Lower leg skin (tissue), 4 donors: Measurements from ENCODE around the gene VKORC1L1. TPM values are rescaled to one million over a fixed set of nuclear protein-coding genes. Genes with fewer than 3 reads are reported as not detected.

Experiments
- DNase-seq, 2 donors: peaks; one replicate each; pipeline ENCODE4 v3.0.0-alpha.2; 2019; ENCODE audit warnings: low spot score in 2 of 2
- H3K4me3 ChIP-seq: fragments of 200-600 bp; sonication (generic); 2 replicates; pipeline ENCODE4 v1.5.1; 2017; ENCODE audit warnings: mild to moderate bottlenecking, low read depth; ENCODE audit not compliant: poor library complexity, severe bottlenecking
- POLR2A ChIP-seq, 2 donors: fragments of 450-650 bp; IDR thresholded peaks; one replicate each; pipeline ENCODE4 v1.6.1; 2016 to 2017; ENCODE audit warnings: antibody characterized with exemption in 2 of 2, mild to moderate bottlenecking in 1 of 2, moderate library complexity in 1 of 2
- WGBS, 2 donors: methylation state at CpG; one replicate each; pipeline ENCODE4 v1.1.5; 2018; 5-methylcytosine and 5-hydroxymethylcytosine counted together
- intact Hi-C: fragments of 100-400 bp; cut with DNase I; formaldehyde crosslinking; loops from one replicate; pipeline ENCODE4 v1.15.0; 2023; ENCODE audit warnings: low total_unique reads
- total RNA-seq, 4 donors: library from RNA; depleted of rRNA; stranded (reverse); fragments of >200 nt; gene quantifications; one replicate each; pipeline ENCODE4 v1.1.0, GENCODE V29; 2016
- TF ChIP-seq, protein P1 (sequence below), 3 donors: fragments of 450-650 bp; IDR thresholded peaks; one replicate each; pipeline ENCODE4 v1.5.1; 2016; ENCODE audit warnings: antibody characterized with exemption in 3 of 3, mild to moderate bottlenecking in 3 of 3, moderate library complexity in 2 of 3

The VKORC1L1 gene
- total RNA-seq, 4 donors from 2014 or later = 23.5 to 26.4 (median 25.0) TPM

DNA sequence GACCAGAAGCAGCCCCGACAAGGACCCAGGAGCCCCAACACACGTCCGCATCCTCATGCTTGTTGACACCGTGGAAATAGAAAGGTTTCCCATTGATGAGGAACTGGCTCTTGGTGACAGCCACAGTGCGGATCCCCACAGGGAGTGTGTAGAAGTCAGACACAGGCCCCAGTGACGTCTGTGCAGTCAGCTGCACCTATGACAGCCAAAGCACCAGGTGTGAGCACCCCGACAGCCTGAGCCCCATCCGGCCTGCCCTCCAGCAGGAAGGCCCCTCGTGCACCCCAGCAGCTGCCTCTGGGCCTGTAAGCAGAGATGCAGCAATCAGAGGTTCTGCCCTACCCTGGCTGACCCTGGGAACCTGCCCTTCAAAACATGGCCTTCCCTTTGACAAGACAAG, 102.0 kb downstream of the VKORC1L1 start:
- WGBS, 2 donors = 84 to 90% methylated on average over 6 to 9 of the region's 9 CpGs
- TF ChIP-seq POLR2A (IDR thresholded peaks at IDR 0.05) = no peak
- TF ChIP-seq, protein P1, sequence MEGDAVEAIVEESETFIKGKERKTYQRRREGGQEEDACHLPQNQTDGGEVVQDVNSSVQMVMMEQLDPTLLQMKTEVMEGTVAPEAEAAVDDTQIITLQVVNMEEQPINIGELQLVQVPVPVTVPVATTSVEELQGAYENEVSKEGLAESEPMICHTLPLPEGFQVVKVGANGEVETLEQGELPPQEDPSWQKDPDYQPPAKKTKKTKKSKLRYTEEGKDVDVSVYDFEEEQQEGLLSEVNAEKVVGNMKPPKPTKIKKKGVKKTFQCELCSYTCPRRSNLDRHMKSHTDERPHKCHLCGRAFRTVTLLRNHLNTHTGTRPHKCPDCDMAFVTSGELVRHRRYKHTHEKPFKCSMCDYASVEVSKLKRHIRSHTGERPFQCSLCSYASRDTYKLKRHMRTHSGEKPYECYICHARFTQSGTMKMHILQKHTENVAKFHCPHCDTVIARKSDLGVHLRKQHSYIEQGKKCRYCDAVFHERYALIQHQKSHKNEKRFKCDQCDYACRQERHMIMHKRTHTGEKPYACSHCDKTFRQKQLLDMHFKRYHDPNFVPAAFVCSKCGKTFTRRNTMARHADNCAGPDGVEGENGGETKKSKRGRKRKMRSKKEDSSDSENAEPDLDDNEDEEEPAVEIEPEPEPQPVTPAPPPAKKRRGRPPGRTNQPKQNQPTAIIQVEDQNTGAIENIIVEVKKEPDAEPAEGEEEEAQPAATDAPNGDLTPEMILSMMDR (IDR thresholded peaks at IDR 0.05) = no peak
- H3K4me3 ChIP-seq = no peak overlapping the region
- intact Hi-C loops = no loop called here
- DNase-seq = peak in 1 of 2 donors; percentile 81

DNA sequence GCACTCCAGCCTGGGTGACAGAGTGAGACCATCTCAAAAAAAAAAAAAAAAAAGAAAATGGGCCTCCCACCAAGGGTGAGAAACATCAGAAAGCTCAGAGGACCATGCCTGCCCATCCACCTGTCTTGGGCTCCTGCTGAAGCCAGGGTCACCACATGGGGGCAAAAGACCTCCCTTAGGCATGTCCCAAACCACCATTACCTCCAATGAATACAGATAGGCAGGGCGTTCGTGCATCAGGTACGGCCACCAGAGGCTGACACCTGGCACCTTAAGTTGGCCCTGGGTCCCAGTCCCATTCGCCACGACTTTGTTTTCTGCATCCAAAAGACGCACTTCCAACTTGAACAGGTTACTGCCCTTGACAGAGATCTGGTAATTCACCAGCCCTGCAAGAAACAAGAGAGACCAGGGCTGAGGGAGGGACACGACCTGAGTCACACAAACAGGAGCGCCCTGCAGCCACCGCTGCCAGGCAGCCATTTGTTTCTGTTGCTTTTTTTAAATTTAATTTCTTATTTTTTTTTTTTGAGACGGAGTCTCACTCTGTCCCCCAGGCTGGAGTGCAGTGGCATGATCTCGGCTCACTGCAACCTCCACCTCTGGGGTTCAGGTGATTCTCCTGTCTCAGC, 103.1 kb downstream of the VKORC1L1 start:
- no peak overlapping the region for H3K4me3 ChIP-seq
- intact Hi-C loops = no loop called here
- 94 to 96% methylated on average over 11 of the region's 11 CpGs for WGBS, 2 donors
- peak in 1 of 2 donors; percentile 70 for DNase-seq
- TF ChIP-seq, protein P1 (IDR thresholded peaks at IDR 0.05) = no peak
- TF ChIP-seq POLR2A (IDR thresholded peaks at IDR 0.05) = no peak

DNA sequence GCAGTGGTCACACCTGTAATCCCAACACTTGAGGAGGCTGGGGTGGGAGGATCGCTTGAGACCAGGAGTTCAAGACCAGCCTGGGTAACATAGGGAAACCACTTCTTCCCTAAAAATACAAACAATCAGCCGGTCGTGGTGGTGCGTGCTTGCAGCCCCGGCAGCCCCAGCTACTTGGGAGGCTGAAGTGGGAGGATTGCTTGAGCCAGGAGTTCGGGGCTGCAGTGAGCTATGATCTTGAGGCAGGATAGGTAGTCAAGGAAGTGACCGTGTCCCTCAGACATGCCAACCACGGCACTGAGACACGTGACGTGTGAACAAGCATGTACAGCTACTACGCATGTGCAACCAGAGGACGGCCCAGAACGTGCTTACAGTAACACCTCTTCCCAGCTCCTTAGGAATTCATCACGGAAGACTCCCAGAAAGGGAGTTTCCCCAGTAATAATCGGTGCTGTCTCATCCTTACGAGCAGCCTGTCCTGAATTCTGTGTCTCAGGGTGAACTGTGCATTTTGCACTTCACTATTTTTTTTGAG, 103.9 kb downstream of the VKORC1L1 start:
- 91% methylated on average over 16 of the region's 16 CpGs for WGBS, 2 donors
- TF ChIP-seq POLR2A (IDR thresholded peaks at IDR 0.05) = no peak
- TF ChIP-seq, protein P1 (IDR thresholded peaks at IDR 0.05) = no peak
- DNase-seq = peak in 1 of 2 donors; percentile 60
- intact Hi-C loops = no loop called here
- H3K4me3 ChIP-seq = no peak overlapping the region

DNA sequence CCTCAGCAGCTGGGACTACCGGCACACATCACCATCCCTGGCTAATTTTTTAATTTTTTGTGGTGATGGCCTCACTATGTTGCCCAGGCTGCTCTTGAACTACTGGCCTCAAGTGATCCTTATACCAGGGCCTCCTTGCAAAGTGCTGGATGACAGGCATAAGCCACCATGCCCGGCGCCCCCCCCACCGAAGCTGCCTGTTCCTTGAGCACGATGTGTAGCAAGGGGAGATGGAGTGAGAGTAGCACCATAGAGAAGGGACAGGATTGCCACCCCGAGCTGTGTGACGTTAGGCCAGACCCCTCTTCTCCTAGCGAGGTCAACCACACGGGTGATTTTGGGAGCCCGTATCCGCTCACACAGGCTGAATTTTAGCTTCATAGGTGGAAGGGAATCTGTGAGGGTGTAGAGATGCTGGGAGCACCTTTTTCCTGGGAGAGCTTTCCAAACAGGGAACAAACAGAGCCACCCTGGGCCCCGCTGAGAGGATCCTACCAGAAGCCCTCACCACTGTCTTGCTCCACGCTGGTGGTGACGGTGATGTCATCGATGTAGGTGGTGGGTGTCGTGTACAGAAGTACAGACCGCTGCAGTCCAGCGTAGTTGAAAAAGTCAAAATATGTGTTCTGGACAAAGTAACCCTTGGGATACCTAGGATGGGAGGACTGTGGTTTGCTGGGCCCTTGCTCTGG, 106.2 kb downstream of the VKORC1L1 start:
- peak in 1 of 2 donors; percentile 62 for DNase-seq
- 96 to 97% methylated on average over 18 of the region's 18 CpGs for WGBS, 2 donors
- intact Hi-C loops = no loop called here

DNA sequence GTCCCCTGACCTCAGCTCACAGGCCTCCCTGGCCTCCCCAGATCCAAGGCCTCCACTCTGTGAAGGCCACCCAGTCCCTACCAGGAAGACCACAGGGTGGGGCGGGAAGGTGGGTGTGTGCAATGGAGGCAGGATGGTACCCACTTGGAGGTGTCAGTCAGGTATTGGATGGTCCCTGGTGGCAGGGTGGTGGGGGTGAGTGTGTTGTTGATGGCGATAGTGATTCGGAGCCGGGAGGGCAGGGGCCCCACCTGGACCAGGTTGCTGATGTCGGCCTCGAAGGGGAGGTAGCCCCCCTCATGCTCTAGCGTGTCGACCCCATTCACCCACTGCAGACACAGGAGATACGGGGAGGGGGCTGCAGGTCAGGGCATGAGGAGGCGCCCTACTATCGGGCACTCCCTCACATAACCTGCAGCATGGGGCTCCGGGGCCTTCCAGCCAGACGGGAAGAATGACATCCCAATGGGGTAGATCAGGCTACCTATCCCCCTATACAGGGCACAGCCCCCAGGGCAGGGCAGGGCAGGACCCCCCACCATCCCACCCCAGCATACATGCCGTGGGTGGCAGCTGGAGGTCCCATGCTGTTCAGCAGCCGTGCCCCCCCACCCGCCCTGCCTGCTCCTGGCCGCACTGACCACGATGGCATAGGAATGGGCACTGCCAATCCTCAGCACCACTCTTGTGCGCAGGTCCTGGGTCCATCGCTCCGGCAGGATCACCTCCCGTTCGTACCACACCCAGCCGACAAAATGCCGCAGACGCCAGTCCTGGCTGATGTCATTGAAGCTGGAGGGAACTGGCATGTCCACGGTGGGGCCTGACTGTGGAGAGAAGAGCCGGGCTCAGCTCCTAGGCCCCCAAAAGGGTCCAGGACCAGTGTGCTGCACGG, 107.0 kb downstream of the VKORC1L1 start:
- DNase-seq = peak in 1 of 2 donors; percentile 83
- TF ChIP-seq, protein P1 (IDR thresholded peaks at IDR 0.05) = no peak
- TF ChIP-seq POLR2A (IDR thresholded peaks at IDR 0.05) = no peak
- H3K4me3 ChIP-seq = no peak overlapping the region
- intact Hi-C loops = loop anchor here (5.0 kb wide), 1 partner anchor 108 kb away; the partner anchor contains the start of gene VKORC1L1
- 93 to 94% methylated on average over 25 of the region's 29 CpGs for WGBS, 2 donors

More for the DNA sequence above, 106.2 kb downstream of the VKORC1L1 start:
- TF ChIP-seq, protein P1 (IDR thresholded peaks at IDR 0.05) = no peak
- TF ChIP-seq POLR2A (IDR thresholded peaks at IDR 0.05) = no peak
- H3K4me3 ChIP-seq = no peak overlapping the region
